HCEC 1CT (cell line): ENCODE results near the gene ADARB2.
"Not testable (repeated sequence)": the region's sequence is repeated elsewhere in the genome, so short reads cannot be mapped to it uniquely, and the experiment has no call there.

Experiments used
- DNase-seq: peaks from one replicate; pipeline ENCODE4 v3.0.0-alpha.2; 2017

ADARB2 gene

DNA sequence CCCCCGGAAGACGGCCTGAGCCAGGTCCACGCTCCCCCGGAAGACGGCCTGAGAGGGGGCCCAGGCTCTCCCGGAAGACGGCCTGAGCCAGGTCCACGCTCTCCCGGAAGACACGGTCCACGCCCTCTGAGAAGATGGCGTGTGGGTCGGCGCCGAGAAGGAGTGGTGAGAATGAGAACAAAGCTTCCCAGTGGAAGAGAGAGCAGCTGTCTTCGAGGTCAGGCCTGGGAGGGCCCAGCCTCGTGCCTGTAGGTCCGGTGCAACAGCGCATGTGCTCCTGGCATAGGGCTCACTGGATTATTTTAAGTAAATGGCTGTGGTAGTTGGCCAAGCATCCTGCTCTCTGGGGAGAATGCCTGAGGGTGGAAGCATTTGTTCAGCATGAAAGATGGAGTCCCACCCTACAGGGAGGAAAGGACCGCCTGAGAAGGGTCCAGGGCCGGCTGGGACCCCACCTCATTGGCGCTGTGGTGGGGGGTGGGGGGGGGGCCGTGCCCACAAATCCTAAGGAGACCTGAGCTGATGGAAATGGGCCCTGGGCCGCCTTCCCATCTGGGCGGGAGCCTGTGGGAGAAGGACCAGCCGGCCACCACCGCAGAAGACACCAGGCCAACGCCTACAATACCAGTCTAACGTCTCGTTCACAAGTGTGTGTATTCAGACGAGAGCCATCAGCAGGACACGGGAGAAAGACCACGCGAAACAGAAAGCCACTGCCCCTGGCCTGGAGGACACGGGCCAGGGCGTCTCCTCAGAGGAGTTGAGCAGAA is 471.1 kb downstream of the ADARB2 start:
- no peak for DNase-seq

DNA sequence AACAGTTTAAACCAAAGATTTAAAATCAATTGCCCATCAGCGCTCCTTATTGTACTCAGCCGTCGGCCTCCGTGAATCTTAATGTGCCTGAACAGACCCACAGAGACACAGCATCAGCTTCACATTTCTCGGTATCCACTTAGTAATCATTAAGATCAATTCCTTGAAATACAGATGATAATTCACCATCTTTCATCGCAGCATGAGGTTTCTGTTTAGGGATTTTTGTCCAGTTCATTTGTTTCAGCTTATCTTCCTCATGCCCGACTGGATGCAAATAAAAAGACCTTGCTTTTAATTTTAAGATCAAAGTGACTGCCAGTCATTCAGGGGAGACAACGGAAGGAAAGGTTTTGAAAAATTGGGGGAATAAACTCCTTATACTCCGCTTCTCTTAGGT is 473.3 kb downstream of the ADARB2 start:
- DNase-seq = no peak

DNA sequence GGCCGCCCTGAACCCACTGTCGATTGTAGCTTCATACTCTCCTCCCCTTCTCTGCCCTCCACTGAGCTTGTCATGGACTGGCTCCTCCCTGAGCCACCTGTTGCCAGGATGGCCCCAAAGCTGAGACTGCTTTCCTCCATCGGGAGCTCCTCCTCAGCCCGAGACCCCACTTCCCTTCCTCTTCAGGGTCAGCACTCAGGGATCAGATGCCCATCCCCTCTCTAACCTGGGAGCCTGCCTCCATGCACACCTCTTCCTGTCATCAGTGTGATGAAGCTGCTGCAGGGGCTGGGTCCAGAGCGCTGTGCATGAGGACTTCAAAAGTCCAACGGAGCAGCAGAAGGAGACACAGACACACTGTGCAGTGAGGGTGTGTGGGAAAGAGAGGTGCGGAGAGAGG is 480.1 kb downstream of the ADARB2 start:
- DNase-seq = no peak

DNA sequence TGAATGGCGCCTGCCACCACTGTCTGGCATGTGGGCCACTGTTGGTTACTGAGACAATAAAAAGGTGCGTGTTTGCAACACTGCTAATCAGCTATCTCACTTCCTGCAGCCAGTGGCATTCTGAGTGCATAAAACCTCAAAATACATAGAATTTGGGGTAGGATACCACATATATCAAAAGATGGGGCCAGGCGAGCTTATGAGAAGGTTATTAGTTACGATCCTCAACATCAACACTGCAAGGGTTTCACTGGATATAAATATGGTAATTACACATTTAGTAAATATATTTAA is 480.9 kb downstream of the ADARB2 start:
- no peak for DNase-seq

DNA sequence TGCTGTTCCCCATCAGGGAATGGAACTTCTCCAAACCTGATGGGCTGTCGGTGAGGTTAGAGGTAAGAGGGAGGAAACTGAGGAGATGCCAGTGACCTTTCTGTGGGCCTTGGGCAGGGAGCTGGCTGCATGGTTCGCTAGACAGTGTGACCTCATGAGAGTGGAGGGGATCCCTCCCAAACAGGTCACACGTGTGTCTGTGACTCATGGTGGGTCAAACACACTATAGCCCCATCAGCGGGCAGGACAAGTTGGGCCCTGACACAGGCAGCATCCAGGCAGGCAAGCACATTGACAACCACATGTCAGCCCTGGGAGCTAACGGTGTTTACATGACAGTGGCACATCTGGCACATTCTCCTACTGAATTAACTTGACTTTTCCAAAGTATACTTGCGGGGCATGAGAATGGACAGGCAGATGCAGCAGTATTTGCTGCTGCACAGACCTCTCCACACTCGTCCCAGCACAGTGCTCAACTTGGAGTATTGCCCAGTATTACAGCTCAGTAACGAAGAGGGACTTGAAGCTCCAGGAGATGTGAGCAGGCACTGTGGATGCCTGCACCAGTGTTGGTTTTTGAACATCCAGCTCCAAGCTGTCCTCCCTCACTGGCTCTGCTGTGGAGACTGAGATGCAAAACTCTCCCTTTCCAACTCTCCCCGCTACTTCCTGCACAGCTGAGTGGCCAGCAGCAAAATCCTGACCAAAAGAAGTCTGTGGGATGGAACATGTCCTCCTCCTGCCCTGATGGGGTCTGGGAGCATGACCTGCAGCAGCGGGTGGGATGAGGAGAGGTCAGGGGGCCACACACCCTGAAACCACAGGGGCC is 481.5 kb downstream of the ADARB2 start:
- DNase-seq = no peak

DNA sequence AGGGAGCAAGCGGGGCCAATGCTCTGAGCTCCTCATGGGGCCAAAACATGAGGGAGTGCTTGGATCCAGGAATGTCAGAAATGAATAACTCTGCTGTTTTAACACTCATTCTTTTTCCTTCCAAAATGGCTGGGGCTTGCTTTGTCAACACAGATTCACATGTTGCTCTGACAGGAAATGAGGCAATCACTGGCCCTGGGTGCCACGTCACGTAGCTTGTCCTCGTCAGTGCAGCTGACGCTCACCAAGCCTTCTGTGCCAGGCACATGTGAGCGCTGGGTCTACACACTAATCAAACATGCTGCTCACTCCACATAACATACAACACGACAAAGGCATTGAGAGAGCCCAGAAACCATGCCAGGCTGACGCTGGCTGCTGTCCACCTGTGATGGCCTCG is 482.2 kb downstream of the ADARB2 start:
- DNase-seq = no peak

DNA sequence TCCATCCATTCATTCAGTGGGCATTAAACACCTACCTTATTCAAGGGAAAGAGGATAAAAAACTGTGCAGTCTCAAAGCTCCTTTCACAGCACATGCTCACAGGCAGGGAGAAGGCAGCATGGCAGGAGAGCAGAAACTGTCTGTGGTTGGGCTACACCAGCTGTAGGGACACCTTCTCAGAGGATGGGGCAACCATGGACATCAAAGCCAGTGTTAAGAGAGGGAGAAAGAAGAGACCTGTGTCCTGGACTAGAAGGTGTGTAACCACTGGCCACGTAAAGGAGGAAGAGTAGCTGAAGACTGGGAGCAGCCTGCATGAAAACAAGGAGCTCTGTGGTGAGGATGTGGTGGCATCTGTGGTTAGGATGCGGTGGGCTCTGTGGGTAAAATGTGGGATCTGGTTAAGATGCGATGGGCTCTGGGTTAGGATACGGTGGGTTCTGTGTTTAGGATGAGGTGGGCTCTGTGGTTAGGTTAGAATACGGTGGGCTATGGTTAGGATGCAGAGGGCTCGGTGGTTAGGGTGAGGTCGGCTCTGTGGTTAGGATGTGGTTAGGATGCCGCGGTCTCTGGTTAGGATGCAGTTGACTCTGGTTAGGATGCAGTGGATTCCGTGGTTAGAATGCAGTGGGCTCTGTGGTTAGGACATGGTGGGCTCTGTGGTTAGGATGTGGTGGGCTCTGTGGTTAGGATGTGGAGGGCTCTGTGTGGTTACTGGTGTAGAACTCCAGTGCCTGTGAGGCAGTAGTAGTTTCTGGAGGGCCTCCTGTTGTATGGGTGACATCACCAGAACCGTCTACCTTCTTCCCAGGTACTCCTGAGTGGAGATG is 483.6 kb downstream of the ADARB2 start:
- no peak for DNase-seq

DNA sequence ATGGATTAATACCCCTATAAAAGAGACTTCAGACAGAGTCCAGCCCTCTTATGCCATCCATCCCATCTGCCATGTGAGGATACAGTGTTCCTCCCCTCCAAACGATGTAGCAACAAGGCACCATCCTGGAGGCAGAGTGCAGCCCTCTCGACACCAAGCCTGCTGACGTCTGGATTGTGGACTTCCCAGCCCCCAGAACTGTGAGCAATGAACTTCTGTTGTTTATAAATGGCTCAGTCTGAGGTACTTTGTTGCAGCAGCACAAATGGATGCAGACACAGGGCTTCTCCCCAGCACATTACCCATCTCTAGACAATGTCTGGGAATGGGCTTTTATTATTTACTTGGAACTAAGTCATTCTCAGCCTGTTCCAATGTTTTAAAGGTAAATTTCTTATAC is 485.6 kb downstream of the ADARB2 start:
- DNase-seq = no peak

DNA sequence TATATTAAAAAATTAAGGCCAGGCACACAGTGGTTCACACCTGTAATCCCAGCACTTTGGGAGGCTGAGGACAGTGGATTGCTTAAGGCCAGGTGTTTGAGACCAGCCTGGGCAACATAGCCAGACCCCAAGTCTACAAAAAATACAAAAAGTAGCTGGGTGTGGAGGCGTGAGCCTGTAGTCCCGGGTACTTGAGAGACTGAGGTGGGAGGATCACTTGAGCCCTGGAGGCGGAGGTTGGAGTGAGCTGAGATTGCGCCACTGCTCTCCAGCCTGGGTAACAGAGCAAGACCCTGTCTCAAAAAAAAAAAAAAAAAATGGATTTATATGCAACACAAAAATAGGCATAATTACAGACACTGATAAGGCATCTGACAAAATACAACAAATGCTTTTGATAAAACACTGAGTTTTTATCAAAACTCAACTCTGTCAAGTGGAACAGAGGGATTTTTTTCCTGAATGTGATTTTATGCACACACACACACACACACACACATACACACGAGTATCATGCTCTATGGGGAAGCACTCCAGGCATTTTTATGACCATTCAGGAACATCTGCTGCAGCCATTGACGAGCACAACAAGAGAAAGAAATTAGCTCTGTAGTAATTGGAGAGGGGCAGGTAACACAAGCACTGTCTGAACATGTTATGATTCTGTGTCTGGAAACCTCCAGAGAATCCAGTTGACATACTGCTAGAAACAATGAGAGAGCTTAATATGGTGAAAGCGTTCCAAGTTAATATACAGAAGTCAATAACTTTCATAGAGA is 488.0 kb downstream of the ADARB2 start:
- no peak for DNase-seq

DNA sequence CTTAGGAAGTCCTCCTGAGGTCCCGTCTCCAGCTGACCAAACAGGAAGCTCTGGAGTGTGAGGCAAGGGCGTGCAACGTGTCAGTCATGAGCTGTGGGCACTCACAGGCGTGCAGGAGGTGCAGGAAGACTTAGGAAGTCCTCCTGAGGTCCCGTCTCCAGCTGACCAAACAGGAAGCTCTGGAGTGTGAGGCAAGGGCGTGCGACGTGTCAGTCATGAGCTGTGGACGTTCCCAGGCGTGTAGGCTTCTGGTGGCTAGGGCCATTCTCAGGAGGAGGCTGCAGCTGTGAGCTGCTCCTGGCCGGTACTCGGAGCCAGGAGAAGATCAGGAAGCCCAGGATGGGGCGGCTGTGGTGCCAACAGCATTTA is 489.1 kb downstream of the ADARB2 start:
- not testable (repeated sequence) for DNase-seq

DNA sequence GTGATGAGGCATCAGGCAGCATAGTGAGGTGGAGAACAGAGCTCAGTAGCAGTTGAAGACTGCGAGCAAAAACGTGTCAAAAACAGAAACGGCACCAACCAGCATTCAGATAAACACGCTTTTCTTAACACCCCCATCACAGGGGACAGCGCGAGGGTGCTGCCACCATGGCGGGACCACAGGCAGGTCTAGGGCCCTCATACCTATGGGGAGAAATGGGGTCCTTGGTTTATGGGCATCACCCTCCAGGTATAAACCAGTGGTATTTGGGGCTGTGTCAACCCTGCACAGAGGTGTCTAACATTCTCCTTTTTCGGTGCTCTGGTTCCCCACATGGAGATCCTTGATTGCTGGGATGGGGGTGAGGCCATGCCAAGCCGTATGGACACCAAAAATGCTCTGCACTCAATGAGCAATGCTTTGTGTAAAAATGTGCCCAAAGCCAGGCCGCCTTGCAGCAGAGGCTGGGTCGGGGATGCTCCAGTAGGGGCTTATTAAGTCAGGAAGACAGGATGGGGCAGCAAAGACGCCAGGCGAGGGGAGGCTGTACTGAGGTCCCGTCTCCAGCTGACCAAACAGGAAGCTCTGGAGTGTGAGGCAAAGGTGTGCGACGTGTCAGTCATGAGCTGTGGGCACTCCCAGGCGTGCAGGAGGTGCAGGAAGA is 489.6 kb downstream of the ADARB2 start:
- no peak for DNase-seq

DNA sequence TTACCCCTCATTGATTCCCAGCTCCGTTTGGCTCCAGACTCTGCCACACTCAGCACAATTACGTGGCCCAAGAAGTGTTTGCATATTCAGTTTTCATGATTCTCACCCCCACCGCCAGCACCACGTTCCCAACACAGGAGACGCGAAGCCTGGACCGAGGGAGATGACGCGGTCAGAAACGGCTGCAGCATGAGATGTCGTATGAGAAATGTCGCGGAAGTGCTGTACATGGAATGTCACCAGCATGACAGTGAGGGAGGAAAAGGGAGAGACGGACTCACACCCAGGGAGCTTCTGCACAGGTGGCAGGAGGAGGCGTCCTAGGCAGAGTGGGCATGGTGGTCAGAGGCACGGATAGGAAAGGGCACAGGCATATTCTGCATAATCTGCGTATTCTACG is 492.8 kb downstream of the ADARB2 start:
- DNase-seq = no peak

DNA sequence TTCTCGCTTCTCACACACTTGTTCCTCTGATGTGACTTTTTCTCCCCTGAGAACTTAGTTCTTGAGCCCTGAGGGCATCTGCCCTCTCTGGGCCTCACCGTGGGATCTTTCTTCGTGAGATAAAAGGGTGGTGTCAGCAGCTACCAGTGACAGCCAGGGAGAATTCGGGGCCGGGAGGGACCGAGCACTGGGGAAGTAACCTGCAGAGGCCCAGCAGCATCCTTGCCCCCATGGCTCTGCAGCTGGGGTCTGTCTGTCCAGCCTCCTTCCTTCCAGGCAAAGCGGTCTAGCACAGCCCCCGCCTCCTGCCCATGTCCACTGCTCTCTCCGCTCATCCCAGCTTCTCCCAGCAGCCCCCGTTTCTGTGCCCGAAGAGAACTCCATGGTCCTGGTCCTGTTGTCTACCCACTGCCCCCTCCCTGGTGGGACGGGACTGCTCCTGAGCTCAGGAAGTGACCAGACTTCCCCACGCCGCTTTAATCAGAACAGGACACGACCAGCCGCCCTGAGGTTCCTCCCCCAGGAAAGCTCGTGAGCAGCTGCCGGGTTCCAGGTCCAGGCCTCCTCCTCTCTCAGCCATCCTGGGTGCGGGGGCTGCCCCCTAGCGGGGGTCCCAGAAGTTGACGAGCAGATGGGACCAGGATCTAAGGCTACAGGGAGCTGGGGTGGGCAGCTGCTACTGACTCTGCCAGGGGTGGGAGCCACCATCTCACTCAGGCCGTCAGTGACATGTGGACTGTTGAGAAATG is 493.7 kb downstream of the ADARB2 start:
- no peak for DNase-seq

DNA sequence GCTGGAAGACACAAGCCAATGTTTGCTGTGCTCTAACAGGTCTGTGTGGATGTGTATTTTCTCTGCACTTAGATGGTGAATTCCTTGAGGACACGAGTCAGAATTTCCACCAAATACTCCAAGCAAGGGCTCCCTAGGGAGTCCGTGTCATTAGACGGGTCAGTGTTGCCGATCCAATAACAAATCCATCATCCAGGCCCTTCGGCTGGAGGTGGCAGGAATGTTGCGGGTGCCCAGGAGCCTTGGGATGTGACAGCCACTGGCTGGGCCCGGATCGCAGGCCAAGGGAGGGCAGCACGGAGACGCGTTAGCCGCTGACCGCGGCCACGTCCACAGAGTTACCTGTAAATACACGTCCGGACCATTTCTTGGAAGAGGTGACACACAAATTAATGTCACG is 494.4 kb downstream of the ADARB2 start:
- no peak for DNase-seq

DNA sequence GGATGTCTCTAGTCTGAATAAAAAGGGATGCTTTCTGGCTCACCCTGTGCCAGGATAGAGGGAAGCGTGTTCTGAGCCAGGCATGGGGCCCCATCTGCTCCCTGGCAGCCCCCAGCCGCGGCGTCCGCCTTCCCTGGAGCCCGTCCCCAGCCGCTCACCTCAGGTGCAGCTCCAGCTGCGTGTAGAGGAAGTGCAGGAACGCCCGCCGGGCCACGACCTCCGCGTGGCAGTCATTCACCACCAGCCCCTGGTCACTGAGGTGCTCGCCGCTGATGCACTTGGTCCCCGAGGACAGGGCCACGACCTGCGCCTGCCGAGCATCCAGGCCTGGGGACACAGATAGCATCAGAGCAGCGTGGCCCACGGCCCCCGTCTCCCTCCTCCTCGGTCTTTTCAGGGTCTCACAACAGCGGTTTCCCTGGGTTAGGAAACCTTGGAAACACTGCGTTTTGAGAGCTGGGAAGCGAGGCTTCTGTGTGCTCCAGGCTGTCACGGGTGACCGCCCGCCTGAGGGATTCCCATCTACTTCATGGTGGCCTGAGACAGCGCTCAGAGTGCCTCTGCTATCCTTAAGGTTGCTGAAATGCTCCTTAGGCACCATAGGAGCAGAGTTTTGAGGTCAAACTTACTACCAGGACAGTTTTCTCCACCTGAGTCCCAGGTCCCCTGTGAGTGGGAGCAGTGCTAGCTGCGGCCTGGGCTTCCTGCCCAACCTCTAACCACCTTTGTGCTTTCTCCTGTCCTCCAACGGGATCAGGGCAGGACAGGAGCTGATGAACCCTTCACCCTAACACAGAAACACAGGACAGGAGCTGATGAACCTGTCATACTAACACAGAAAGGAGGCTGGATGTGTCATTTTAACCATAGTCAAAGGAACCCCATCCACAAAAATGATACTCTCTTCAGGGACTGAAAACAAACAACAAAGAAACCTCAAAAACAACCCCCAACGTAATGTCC is 495.1 kb downstream of the ADARB2 start:
- DNase-seq = no peak

DNA sequence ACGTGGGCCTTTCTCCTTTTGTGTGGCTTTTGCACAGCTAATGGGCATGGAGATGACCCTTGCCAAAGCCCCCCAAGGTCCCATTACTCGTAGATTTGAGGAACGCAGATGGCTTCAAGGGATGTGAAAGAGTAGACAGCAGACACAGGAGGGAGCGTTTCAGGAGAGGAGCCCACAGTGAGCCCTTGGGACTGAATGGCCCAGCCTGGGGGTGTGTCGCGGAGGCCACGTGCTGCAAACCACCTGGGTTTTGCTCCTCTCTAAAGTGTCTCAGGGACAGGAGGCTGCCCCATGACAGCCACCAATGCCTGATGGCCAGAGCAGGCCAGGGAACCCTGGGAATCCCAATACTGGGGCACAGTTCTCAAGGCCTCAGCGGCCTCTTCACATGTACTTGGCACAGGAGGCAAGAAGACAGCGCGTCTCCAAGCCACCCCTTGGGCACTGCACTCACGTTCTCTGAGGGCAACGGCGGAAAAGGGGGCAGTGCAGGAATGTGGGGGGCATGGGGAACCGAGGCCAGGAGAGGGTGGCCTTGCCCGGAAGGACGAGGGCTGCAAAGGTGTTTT is 495.9 kb downstream of the ADARB2 start:
- no peak for DNase-seq

DNA sequence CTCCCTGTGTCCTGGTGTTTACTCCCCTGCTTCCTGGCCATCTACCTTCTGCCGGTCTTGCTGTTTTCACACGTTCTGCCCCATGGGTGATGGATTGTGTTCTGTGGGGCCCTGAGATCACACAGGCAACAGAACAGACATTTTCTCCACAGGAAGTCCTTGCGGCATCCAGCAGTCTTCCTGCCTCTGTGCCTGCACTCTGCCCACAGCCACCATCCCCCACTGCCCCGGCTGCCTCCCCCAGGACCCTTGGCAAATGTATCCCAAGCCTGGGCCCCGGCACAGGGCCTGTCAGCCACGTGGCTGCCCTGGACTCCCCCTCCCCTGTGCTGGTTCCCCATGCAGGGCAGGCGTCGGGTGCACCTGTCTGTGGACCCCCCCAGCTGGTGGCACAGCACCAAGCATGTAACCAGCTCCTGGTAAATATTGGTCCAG is 497.0 kb downstream of the ADARB2 start:
- no peak for DNase-seq

DNA sequence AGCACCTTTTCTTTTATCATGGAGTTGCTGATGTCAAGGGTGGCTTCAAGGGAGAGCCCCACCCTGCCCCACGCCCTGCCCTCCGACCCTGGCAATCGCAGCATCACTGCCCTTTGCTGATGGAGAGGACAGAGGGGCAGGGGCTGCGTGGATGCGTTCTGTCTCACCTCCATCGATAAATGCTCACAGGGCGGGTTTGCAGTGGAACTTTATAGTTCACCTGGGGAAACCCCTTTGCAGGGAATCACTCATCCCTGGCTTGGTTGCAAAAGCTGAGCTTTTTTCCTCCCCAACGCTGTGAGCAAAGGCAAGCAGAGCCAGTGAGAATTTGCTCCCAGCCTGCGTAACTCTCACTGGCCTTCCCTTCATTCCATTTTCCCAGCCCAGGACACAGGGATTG is 504.3 kb downstream of the ADARB2 start:
- no peak for DNase-seq

DNA sequence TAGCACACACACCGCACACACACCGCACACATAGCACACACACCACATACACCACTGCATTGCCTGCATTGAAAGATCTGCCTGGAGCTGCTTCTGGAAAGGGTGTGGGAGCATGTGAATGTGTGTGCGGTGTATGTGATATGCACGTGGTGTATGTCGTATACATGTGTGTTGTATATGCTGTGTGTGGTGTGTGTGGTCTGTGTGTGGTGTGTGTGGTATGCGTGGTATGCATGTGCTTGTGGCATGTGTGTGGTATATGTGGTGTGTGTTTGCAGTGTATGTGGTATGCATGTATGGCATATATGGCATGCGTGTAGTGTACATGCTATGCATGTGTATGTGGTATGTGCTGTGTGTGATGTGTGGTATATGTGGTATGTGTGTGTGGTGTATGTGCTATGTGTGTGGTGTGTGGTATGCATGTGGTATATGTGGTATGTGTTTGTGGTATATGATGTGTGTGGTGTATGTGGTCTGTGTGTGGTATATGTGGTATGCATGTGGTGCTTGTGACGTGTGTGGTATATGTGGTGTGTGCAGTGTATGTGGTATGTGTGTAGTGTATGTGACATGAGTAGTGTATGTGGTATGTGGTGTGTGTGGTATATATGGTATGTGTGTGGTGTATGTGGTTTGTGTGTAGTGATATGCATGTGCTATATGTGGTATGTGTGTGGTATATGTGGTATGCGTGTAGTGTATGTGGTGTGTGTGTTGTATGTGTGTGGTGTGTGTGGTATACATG is 505.0 kb downstream of the ADARB2 start:
- no peak for DNase-seq
